ENCODE measurements around the gene CTSE.

Gene CTSE

GRCh38 chr1:206049919-206050600 lies 26.4 kb upstream of the CTSE start:
- no peak for DNase-seq

GRCh38 chr1:206049293-206049692 lies 25.6 kb upstream of the CTSE start:
- no peak for DNase-seq

GRCh38 chr1:206048582-206048981 lies 24.9 kb upstream of the CTSE start:
- no peak for DNase-seq

GRCh38 chr1:206047271-206047670 lies 23.6 kb upstream of the CTSE start:
- DNase-seq: no peak

- DNase-seq: no peak
These were observed 17.9 kb upstream of the CTSE start for GRCh38 chr1:206041640-206042039.

GRCh38 chr1:206040328-206040727 lies 16.6 kb upstream of the CTSE start:
- no peak for DNase-seq

- DNase-seq: no peak
These were observed 15.6 kb upstream of the CTSE start for GRCh38 chr1:206039046-206039973.

GRCh38 chr1:206037581-206037980 lies 13.9 kb upstream of the CTSE start:
- DNase-seq: no peak

GRCh38 chr1:206036663-206037455 lies 13.2 kb upstream of the CTSE start:
- no peak for DNase-seq

- peak; percentile 33 for DNase-seq
These were observed 11.3 kb upstream of the CTSE start for GRCh38 chr1:206035027-206035426.

- no peak for DNase-seq
These were observed 8.9 kb upstream of the CTSE start for GRCh38 chr1:206032380-206033140.

- peak; percentile 57 for DNase-seq
These were observed 7.0 kb upstream of the CTSE start for GRCh38 chr1:206030714-206031113.

GRCh38 chr1:206030191-206030590 lies 6.5 kb upstream of the CTSE start:
- DNase-seq: no peak

- DNase-seq: no peak
These were observed 5.8 kb upstream of the CTSE start for GRCh38 chr1:206029484-206029883.

- DNase-seq: no peak
These were observed 1.7 kb upstream of the CTSE start for GRCh38 chr1:206025283-206025820.

GRCh38 chr1:206022766-206023165 lies 929 bp downstream of the CTSE start:
- no peak for DNase-seq

- DNase-seq: no peak
These were observed 1.9 kb downstream of the CTSE start for GRCh38 chr1:206021626-206022365.

- no peak for DNase-seq
These were observed 2.6 kb downstream of the CTSE start for GRCh38 chr1:206021008-206021625.

GRCh38 chr1:206020393-206021007 lies 3.2 kb downstream of the CTSE start:
- no peak for DNase-seq

- DNase-seq: no peak
These were observed 8.6 kb downstream of the CTSE start for GRCh38 chr1:206015071-206015470.

GRCh38 chr1:206014601-206015000 lies 9.1 kb downstream of the CTSE start:
- no peak for DNase-seq

All from NCI-H1092 (cell line).